ENCODE results near the gene PHACTR3.

PHACTR3 gene

DNA sequence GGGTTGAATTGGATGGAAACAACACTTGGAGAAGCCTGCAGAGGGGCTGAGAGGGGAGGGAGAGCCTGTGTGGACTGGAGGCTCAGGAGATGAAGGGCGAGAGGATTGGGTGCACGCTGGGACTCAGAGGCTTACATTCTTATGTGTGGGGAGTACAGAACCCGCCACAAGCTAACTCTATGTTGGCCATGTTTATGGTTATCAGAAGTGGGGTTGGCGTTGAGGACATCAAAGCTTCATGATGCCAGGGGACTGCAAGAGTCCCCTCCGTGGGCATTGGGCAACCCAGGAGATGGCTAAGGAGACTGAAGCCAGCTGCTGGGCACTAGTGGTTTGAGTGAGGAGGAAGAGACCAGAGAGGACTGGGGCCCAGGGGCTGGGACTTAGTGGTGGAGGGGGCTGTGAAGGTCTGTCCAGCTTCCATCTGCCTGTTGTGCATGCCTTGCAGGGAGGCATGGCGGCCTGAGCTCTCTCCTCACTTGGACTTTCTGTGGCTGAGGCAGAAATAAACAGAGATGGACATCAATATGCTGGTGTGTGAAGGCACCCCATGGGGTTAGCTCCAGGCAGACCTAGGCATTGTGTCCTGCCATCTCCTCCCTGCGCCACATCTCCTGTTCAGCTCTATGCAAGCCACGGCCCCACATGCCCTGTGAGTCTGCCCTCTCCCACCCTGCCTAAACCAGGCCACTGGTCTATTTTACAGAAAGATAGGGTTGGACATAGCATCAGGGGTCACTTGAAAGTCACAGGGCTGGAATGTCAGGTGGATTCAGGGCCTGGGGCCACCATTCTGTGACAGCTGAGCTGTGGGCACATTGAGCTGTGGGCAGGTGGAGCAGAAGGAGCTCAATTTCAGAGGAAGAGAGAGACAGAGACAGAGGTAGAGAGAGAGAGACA, 61.6 kb downstream of the PHACTR3 start:
- no peak overlapping the region for H3K18ac ChIP-seq (ENCODE audit: low read depth in 1 of 2, low read length in 2 of 2)
- peaks cover 8% of the 10 kb centered on the region for H3K9me3 ChIP-seq (ENCODE audit: control insufficient read depth, low read length)
- no peak overlapping the region for H2BK120ac ChIP-seq (ENCODE audit: low read depth, low read length)
- no peaks in the 10 kb centered on the region for H3K36me3 ChIP-seq (ENCODE audit: control insufficient read depth in 1 of 2, insufficient read depth in 2 of 2, low read depth in 1 of 2, low read length in 2 of 2)
- no peak overlapping the region for H3K23ac ChIP-seq (ENCODE audit: low read length in 2 of 2)
- no peaks in the 10 kb centered on the region for H3K4me1 ChIP-seq (ENCODE audit: control insufficient read depth, insufficient read depth, low read depth, low read length)
- no peak overlapping the region for H4K91ac ChIP-seq (ENCODE audit: low read length)
- DNase-seq = no peak
- no peak overlapping the region for H4K8ac ChIP-seq (ENCODE audit: low read length)
- no peak overlapping the region for H3K4me2 ChIP-seq (ENCODE audit: low read length, poor library complexity, severe bottlenecking)
- no peak overlapping the region for H2AFZ ChIP-seq (ENCODE audit: low read depth, low read length)
- no peak overlapping the region for H3K4me3 ChIP-seq (ENCODE audit: insufficient read depth in 1 of 2, low read depth in 1 of 2, low read length in 2 of 2)
- no peaks in the 10 kb centered on the region for H3K79me1 ChIP-seq (replicated peaks; ENCODE audit: low read length, poor library complexity, severe bottlenecking)
- no peak overlapping the region for H3K14ac ChIP-seq (ENCODE audit: low read length in 2 of 2)
- 48% methylated on average over 8 of the region's 8 CpGs for WGBS
- no peak overlapping the region for H3K4ac ChIP-seq (ENCODE audit: low read depth in 1 of 2, low read length in 2 of 2)
- H3K27me3 ChIP-seq (ENCODE audit: control insufficient read depth in 1 of 2, insufficient read depth in 1 of 2, low read length in 2 of 2) = peaks cover 0 to 7% of the 10 kb centered on the region in 2 experiments
- no peak overlapping the region for H2AK5ac ChIP-seq (ENCODE audit: low read length, severe bottlenecking)
- H3K9ac ChIP-seq (ENCODE audit: low read length) = no peak overlapping the region
- no peak overlapping the region for H3K27ac ChIP-seq (ENCODE audit: low read length, poor library complexity, severe bottlenecking)
- H2BK5ac ChIP-seq (ENCODE audit: low read depth, low read length, poor library complexity, severe bottlenecking) = no peak overlapping the region
- H2BK12ac ChIP-seq (ENCODE audit: low read length in 2 of 2) = no peak overlapping the region
- H2BK15ac ChIP-seq (ENCODE audit: low read depth, poor library complexity, severe bottlenecking) = no peak overlapping the region

GRCh38 chr20:59666586-59666985, 62.2 kb downstream of the PHACTR3 start:
- Histone ChIP-seq H3K9me3 (ENCODE audit: control insufficient read depth, low read length) (peaks cover 5% of the 10 kb centered on the region), H3K23ac (ENCODE audit: low read length in 2 of 2) (no peak overlapping the region), H4K8ac (ENCODE audit: low read length) (no peak overlapping the region), H2AFZ (ENCODE audit: low read depth, low read length) (no peak overlapping the region), H3K36me3 (ENCODE audit: control insufficient read depth in 1 of 2, insufficient read depth in 2 of 2, low read depth in 1 of 2, low read length in 2 of 2) (no peaks in the 10 kb centered on the region), H3K4me1 (ENCODE audit: control insufficient read depth, insufficient read depth, low read depth, low read length) (no peaks in the 10 kb centered on the region), H3K9ac (ENCODE audit: low read length) (no peak overlapping the region), H2BK15ac (ENCODE audit: low read depth, poor library complexity, severe bottlenecking) (no peak overlapping the region), H3K79me1 (replicated peaks; ENCODE audit: low read length, poor library complexity, severe bottlenecking) (no peaks in the 10 kb centered on the region), H2BK12ac (ENCODE audit: low read length in 2 of 2) (no peak overlapping the region), H3K14ac (ENCODE audit: low read length in 2 of 2) (no peak overlapping the region), H3K4me3 (ENCODE audit: insufficient read depth in 1 of 2, low read depth in 1 of 2, low read length in 2 of 2) (no peak overlapping the region), H3K18ac (ENCODE audit: low read depth in 1 of 2, low read length in 2 of 2) (no peak overlapping the region), H3K27me3 (ENCODE audit: control insufficient read depth in 1 of 2, insufficient read depth in 1 of 2, low read length in 2 of 2) (peaks cover 0 to 7% of the 10 kb centered on the region in 2 experiments), H3K4ac (ENCODE audit: low read depth in 1 of 2, low read length in 2 of 2) (no peak overlapping the region), H4K91ac (ENCODE audit: low read length) (no peak overlapping the region), H2BK120ac (ENCODE audit: low read depth, low read length) (no peak overlapping the region), H3K27ac (ENCODE audit: low read length, poor library complexity, severe bottlenecking) (no peak overlapping the region), H2BK5ac (ENCODE audit: low read depth, low read length, poor library complexity, severe bottlenecking) (no peak overlapping the region), H3K4me2 (ENCODE audit: low read length, poor library complexity, severe bottlenecking) (no peak overlapping the region), H2AK5ac (ENCODE audit: low read length, severe bottlenecking) (no peak overlapping the region)
- 71% methylated on average over 7 of the region's 7 CpGs for WGBS
- DNase-seq = no peak

- Histone ChIP-seq H3K27ac (ENCODE audit: low read length, poor library complexity, severe bottlenecking) (no peak overlapping the region), H3K9me3 (ENCODE audit: control insufficient read depth, low read length) (no peaks in the 10 kb centered on the region), H2BK12ac (ENCODE audit: low read length in 2 of 2) (no peak overlapping the region), H2BK15ac (ENCODE audit: low read depth, poor library complexity, severe bottlenecking) (no peak overlapping the region), H3K4ac (ENCODE audit: low read depth in 1 of 2, low read length in 2 of 2) (no peak overlapping the region), H3K4me3 (ENCODE audit: insufficient read depth in 1 of 2, low read depth in 1 of 2, low read length in 2 of 2) (no peak overlapping the region), H2BK120ac (ENCODE audit: low read depth, low read length) (no peak overlapping the region), H2BK5ac (ENCODE audit: low read depth, low read length, poor library complexity, severe bottlenecking) (no peak overlapping the region), H3K23ac (ENCODE audit: low read length in 2 of 2) (no peak overlapping the region), H3K4me1 (ENCODE audit: control insufficient read depth, insufficient read depth, low read depth, low read length) (no peaks in the 10 kb centered on the region), H3K27me3 (ENCODE audit: control insufficient read depth in 1 of 2, insufficient read depth in 1 of 2, low read length in 2 of 2) (peaks cover 0 to 7% of the 10 kb centered on the region in 2 experiments), H2AK5ac (ENCODE audit: low read length, severe bottlenecking) (no peak overlapping the region), H3K36me3 (ENCODE audit: control insufficient read depth in 1 of 2, insufficient read depth in 2 of 2, low read depth in 1 of 2, low read length in 2 of 2) (no peaks in the 10 kb centered on the region), H2AFZ (ENCODE audit: low read depth, low read length) (no peak overlapping the region), H4K8ac (ENCODE audit: low read length) (no peak overlapping the region), H3K14ac (ENCODE audit: low read length in 2 of 2) (no peak overlapping the region), H3K9ac (ENCODE audit: low read length) (no peak overlapping the region), H3K4me2 (ENCODE audit: low read length, poor library complexity, severe bottlenecking) (no peak overlapping the region), H3K79me1 (replicated peaks; ENCODE audit: low read length, poor library complexity, severe bottlenecking) (no peaks in the 10 kb centered on the region), H4K91ac (ENCODE audit: low read length) (no peak overlapping the region), H3K18ac (ENCODE audit: low read depth in 1 of 2, low read length in 2 of 2) (no peak overlapping the region)
- no peak for DNase-seq
- WGBS = 30% methylated on average over 2 of the region's 3 CpGs
Measured at GRCh38 chr20:59667131-59667530, 62.8 kb downstream of the PHACTR3 start.

- Histone ChIP-seq H3K23ac (ENCODE audit: low read length in 2 of 2) (no peak overlapping the region), H2AK5ac (ENCODE audit: low read length, severe bottlenecking) (no peak overlapping the region), H3K4me2 (ENCODE audit: low read length, poor library complexity, severe bottlenecking) (no peak overlapping the region), H3K9ac (ENCODE audit: low read length) (no peak overlapping the region), H3K36me3 (ENCODE audit: control insufficient read depth in 1 of 2, insufficient read depth in 2 of 2, low read depth in 1 of 2, low read length in 2 of 2) (no peaks in the 10 kb centered on the region), H3K14ac (ENCODE audit: low read length in 2 of 2) (no peak overlapping the region), H2BK15ac (ENCODE audit: low read depth, poor library complexity, severe bottlenecking) (no peak overlapping the region), H4K91ac (ENCODE audit: low read length) (no peak overlapping the region), H3K4me1 (ENCODE audit: control insufficient read depth, insufficient read depth, low read depth, low read length) (no peaks in the 10 kb centered on the region), H2BK12ac (ENCODE audit: low read length in 2 of 2) (no peak overlapping the region), H2AFZ (ENCODE audit: low read depth, low read length) (no peak overlapping the region), H2BK5ac (ENCODE audit: low read depth, low read length, poor library complexity, severe bottlenecking) (no peak overlapping the region), H3K79me1 (replicated peaks; ENCODE audit: low read length, poor library complexity, severe bottlenecking) (no peaks in the 10 kb centered on the region), H3K27me3 (ENCODE audit: control insufficient read depth in 1 of 2, insufficient read depth in 1 of 2, low read length in 2 of 2) (peaks cover 0 to 7% of the 10 kb centered on the region in 2 experiments), H2BK120ac (ENCODE audit: low read depth, low read length) (no peak overlapping the region), H4K8ac (ENCODE audit: low read length) (no peak overlapping the region), H3K18ac (ENCODE audit: low read depth in 1 of 2, low read length in 2 of 2) (no peak overlapping the region), H3K4me3 (ENCODE audit: insufficient read depth in 1 of 2, low read depth in 1 of 2, low read length in 2 of 2) (peak overlapping the region in 1 of 2 experiments; percentile 3), H3K9me3 (ENCODE audit: control insufficient read depth, low read length) (no peaks in the 10 kb centered on the region), H3K27ac (ENCODE audit: low read length, poor library complexity, severe bottlenecking) (no peak overlapping the region), H3K4ac (ENCODE audit: low read depth in 1 of 2, low read length in 2 of 2) (no peak overlapping the region)
- no peak for DNase-seq
- WGBS = 75% methylated on average over 16 of the region's 16 CpGs
Measured at GRCh38 chr20:59667981-59668515, 63.7 kb downstream of the PHACTR3 start.
